K562 (cell line): Measurements from ENCODE around the gene COL20A1. TPM values are rescaled to one million over a fixed set of nuclear protein-coding genes. Genes with fewer than 3 reads are reported as not detected.

Experiments
- ATAC-seq: fragments of 200-7000 bp; cut with Tn5 transposase; 3 replicates; pipeline ENCODE4 v1.9.1; 2020; ENCODE audit warnings: moderate library complexity
- BruUV-seq: library from RNA; stranded (reverse); fragments of 400-500 nt; replicated peaks from 2 replicates; lab custom pipeline; 2021; lab: Mats Ljungman, UMichigan
- CTCF ChIA-PET: fragments of 300-600 bp; formaldehyde crosslinking; extraction: SDS; loops from one replicate; lab custom pipeline; 2021; ENCODE audit warnings: low intra/inter-chr PET ratio; lab: Yijun Ruan, JAX
- POLR2A ChIA-PET: fragments of 300-600, 350-650 bp; sonication (Branson Sonifier 250); formaldehyde crosslinking; extraction: SDS; loops from one replicate; lab custom pipeline; 2021; ENCODE audit warnings: antibody characterized with exemption, inconsistent platforms; lab: Yijun Ruan, JAX
- DNase-seq, 4 experiments: peaks; one replicate each; pipeline versions ENCODE4 v3.0.0 to v3.0.0-alpha.2; 2011 to 2018; ENCODE audit warnings: low spot score in 3 of 4, mixed read lengths in 3 of 4; ENCODE audit errors: extremely low read depth in 1 of 4
- FAIRE-seq: peaks from 2 replicates; lab custom pipeline; 2011; peaks lifted over from hg19 to GRCh38; lab: Jason Lieb, UNC
- H2AFZ ChIP-seq: 2 replicates; pipeline ENCODE4 v1.6.0; 2011; ENCODE audit warnings: low read depth, low read length, control low read depth, inconsistent platforms
- H3K27ac ChIP-seq: fragments of 200-600 bp; 3 replicates; pipeline ENCODE4 v1.8.0; 2011; ENCODE audit warnings: low read depth, mild to moderate bottlenecking, control low read depth, inconsistent platforms, low read length, moderate library complexity, mixed read lengths; ENCODE audit errors: extremely low read depth
- H3K27me3 ChIP-seq, 2 experiments: fragments of 300-600 bp in 1 of 2; 2 replicates in 1 of 2; 3 replicates in 1 of 2; pipeline versions ENCODE4 v1.6.0 to v1.8.0; 2011; ENCODE audit warnings: inconsistent platforms in 2 of 2, low read length in 2 of 2, mild to moderate bottlenecking in 1 of 2, mixed read lengths in 1 of 2, moderate library complexity in 1 of 2; ENCODE audit not compliant: control insufficient read depth in 2 of 2, insufficient read depth in 2 of 2
- H3K36me3 ChIP-seq: fragments of 300-600 bp; 3 replicates; pipeline ENCODE4 v1.8.0; 2011; ENCODE audit warnings: mild to moderate bottlenecking, low read length, inconsistent platforms; ENCODE audit not compliant: control insufficient read depth, insufficient read depth
- H3K4me1 ChIP-seq, 2 experiments: fragments of 200-600 bp in 1 of 2; replicated peaks in 1 of 2; 2 replicates in 1 of 2; 3 replicates in 1 of 2; pipeline versions ENCODE4 v1.5.1 to v1.8.0; 2011; ENCODE audit warnings: inconsistent platforms in 2 of 2, low read length in 2 of 2, mild to moderate bottlenecking in 1 of 2, mixed read lengths in 1 of 2, moderate library complexity in 1 of 2; ENCODE audit not compliant: control insufficient read depth in 2 of 2, insufficient read depth in 2 of 2
- H3K4me2 ChIP-seq: 2 replicates; pipeline ENCODE4 v1.6.1; 2011; ENCODE audit warnings: low read length, control low read depth, inconsistent platforms, mixed read lengths; ENCODE audit not compliant: insufficient read depth
- H3K4me3 ChIP-seq: fragments of 200-600 bp; sonication (generic), shearing (Covaris generic); 2 replicates; pipeline ENCODE4 v1.5.1; 2016; ENCODE audit warnings: control low read depth, inconsistent platforms
- H3K79me2 ChIP-seq: fragments of 200-600 bp; 3 replicates; pipeline ENCODE4 v1.8.0; 2011; ENCODE audit warnings: low read length, inconsistent platforms; ENCODE audit not compliant: control insufficient read depth, insufficient read depth
- H3K9ac ChIP-seq, 2 experiments: 2 replicates each; pipeline versions ENCODE4 v1.6.0 to v1.6.1; 2011; ENCODE audit warnings: low read depth in 2 of 2, low read length in 2 of 2, control low read depth in 1 of 2, inconsistent platforms in 1 of 2, mild to moderate bottlenecking in 1 of 2, mixed read lengths in 1 of 2; ENCODE audit not compliant: insufficient read depth in 1 of 2
- H3K9me1 ChIP-seq: one replicate; pipeline ENCODE4 v1.6.0; 2011; ENCODE audit warnings: inconsistent platforms, mild to moderate bottlenecking, low read length, moderate library complexity; ENCODE audit not compliant: control insufficient read depth, insufficient read depth
- H3K9me3 ChIP-seq: replicated peaks from 2 replicates; pipeline ENCODE4 v1.5.1; 2011; ENCODE audit warnings: low read depth, low read length, inconsistent platforms; ENCODE audit not compliant: control insufficient read depth, insufficient read depth
- H4K20me1 ChIP-seq: replicated peaks from 2 replicates; pipeline ENCODE4 v1.6.1; 2011; ENCODE audit warnings: low read length, inconsistent platforms, mixed read lengths; ENCODE audit not compliant: control insufficient read depth, insufficient read depth
- ELK1 ChIP-seq: sonication (generic); formaldehyde crosslinking; IDR thresholded peaks from 2 replicates; pipeline ENCODE4 v1.8.1; 2022; ENCODE audit warnings: missing genetic modification reagents
- FOXP1 ChIP-seq: sonication (generic); formaldehyde crosslinking; IDR thresholded peaks from 2 replicates; pipeline ENCODE4 v1.8.0; 2022; ENCODE audit warnings: mild to moderate bottlenecking, missing genetic modification reagents
- SFPQ ChIP-seq: fragments of 200-400 bp; formaldehyde crosslinking; IDR thresholded peaks from 2 replicates; pipeline ENCODE4 v1.6.1; 2017; ENCODE audit warnings: mild to moderate bottlenecking, low read depth, low read length, moderate library complexity
- WGBS: fragments of 100-300 bp; shearing (Covaris generic); methylation state at CpG from one replicate; pipeline ENCODE4 v1.1.6; 2016; ENCODE audit warnings: low coverage, mixed read lengths; ENCODE audit not compliant: insufficient coverage; ENCODE audit errors: missing lambda C conversion rate; 5-methylcytosine and 5-hydroxymethylcytosine counted together
- in situ Hi-C: fragments of 300-500 bp; cut with MboI; formaldehyde crosslinking; loops from 4 replicates; pipeline ENCODE4 v1.15.0; 2018; ENCODE audit warnings: inconsistent platforms, mixed read lengths
- intact Hi-C: fragments of 100-400 bp; cut with micrococcal nuclease; formaldehyde crosslinking; loops from 2 replicates; pipeline ENCODE4 v1.14.2; 2022
- polyA plus RNA-seq, 8 experiments: library from polyadenylated mRNA; depleted of rRNA in 4 of 8; stranded (reverse) in 5 of 8; unstranded in 3 of 8; fragments of >200 nt; fragmentation: Nextera tagmentation in 2 of 8; fragmentation: Illumina TruSeq in 1 of 8; extraction: Ambion mirVana in 2 of 8; extraction: Trizol in 1 of 8; gene quantifications; 2 replicates each; pipeline versions ENCODE4 v1.2.1 to v1.2.3, GENCODE V29; 2011 to 2014; ENCODE audit warnings: inconsistent platforms in 1 of 8, missing spikeins in 1 of 8
- total RNA-seq, 7 experiments: library from RNA; depleted of rRNA in 6 of 7; stranded (reverse); fragments of >200 nt in 6 of 7; fragmentation: Illumina TruSeq in 2 of 7; extraction: Trizol in 2 of 7; gene quantifications; 2 replicates each; pipeline versions ENCODE4 v1.2.1 to v1.2.3, GENCODE V29; 2011 to 2021; ENCODE audit warnings: low replicate concordance in 1 of 7

Gene COL20A1
- total and polyA plus RNA-seq, 9 of the 15 experiments (the other 6 are each of a cell fraction or from before 2014, with no cell fraction given): not detected

- TF ChIP-seq SFPQ: no peak
These were observed 38.2 kb upstream of the COL20A1 start (continued) for GRCh38 chr20:63254606-63255384.

GRCh38 chr20:63255931-63256704 lies 36.9 kb upstream of the COL20A1 start:
- Histone ChIP-seq H3K9me1 (no peaks in the 10 kb centered on the region), H3K27me3 (peaks cover 39 to 84% of the 10 kb centered on the region in 2 experiments; a peak in 4 of 5 replicates), H3K27ac (no peak overlapping the region), H3K4me1 (peaks cover 0 to 32% of the 10 kb centered on the region in 2 experiments; a peak in 2 of 5 replicates), H3K4me2 (no peak overlapping the region), H2AFZ (no peak overlapping the region), H3K9ac (no peak overlapping the region), H3K4me3 (no peak overlapping the region), H4K20me1 (0 out of 2 replicates have a peak, but pooled peaks cover 15% of the 10 kb centered on the region), H3K79me2 (no peaks in the 10 kb centered on the region), H3K9me3 (no peaks in the 10 kb centered on the region), H3K36me3 (no peaks in the 10 kb centered on the region)
- DNase-seq (no peak), FAIRE-seq (no peak), ATAC-seq (no peak)
- 3% methylated on average over 25 of the region's 31 CpGs for WGBS
- no TSS peak for BruUV-seq
- in situ Hi-C loops: no loop called here
- ChIA-PET CTCF (no interaction called here), POLR2A (interaction anchor here (0.7 kb wide), 1 partner anchor 516 kb away, joined by 3 read pairs; no protein-coding TSS in a partner anchor)
- TF ChIP-seq ELK1 (CRISPR knock-in tag) (no peak), FOXP1 (CRISPR knock-in tag) (no peak)
- intact Hi-C loops: no loop called here
